HG03280 (cell line): Measurements from ENCODE around the gene SEMA3F.

ENCODE experiments used
- ATAC-seq: cut with Tn5 transposase; IDR thresholded peaks from one replicate; pipeline ENCODE4 v1.9.1; 2021; ENCODE audit warnings: mild to moderate bottlenecking, moderate library complexity; ENCODE audit not compliant: unreplicated experiment

SEMA3F gene

DNA sequence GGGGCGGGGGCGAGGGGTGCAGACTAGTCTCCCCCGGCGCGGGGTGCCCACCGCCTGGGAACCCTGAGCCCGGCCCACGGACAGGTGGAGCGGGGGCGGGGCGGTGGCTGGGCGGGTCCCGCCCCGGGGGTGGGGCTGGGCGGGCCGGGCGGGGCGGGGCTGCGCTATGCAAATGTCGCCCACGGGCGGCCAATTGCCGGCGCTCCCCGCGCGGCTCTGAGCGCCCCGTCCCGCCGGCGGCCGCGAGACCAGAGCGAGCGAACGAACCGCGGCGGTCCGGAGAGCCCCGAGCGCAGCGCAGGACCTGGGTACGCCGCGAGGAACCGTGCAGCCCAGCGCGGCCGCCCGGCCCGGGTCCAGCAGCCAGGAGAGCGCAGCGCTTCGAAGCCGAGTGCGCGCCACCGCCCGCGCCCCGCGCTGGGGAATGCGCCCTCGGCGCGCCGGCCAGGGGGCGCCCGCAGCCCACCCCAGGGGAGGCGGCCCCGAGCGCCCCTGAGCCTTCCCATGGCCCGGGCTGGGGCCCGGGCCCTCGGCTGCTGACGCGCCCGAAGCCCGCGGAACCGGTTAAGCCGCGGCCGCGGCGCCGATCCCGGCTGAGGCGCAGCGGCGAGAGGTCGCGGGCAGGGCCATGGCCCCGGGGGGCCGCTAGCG, at the start of gene SEMA3F:
Gene SEMA3F (plus strand): TSS at position 485 of the 651 bp plus-strand sequence. CDS start 4,299 bp downstream, outside the sequence.
- peak; percentile 71 for ATAC-seq

DNA sequence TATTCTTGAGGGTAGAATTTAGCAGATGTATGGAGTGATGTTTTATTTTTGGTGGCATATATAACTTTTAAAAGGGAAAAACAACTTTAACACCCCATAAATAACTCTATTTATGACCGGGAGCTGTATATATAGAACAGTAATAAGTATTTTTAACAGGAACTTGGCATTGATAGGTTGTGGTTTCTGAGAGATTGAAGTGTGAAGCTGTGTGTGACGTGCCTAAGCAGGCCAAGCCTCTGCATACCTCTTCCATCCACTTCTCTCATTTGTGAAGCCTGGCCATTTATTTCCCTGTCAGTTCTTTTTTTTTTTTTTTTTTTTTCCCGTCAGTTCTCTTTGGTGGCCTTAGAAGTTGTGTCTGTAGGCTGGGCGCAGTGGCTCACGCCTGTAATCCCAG, 43.4 kb upstream of the SEMA3F start:
- ATAC-seq: no peak

GRCh38 chr3:50112462-50112861, 42.7 kb upstream of the SEMA3F start:
- ATAC-seq: no peak

- ATAC-seq: no peak
These were observed 38.0 kb upstream of the SEMA3F start for GRCh38 chr3:50117120-50117519.

DNA sequence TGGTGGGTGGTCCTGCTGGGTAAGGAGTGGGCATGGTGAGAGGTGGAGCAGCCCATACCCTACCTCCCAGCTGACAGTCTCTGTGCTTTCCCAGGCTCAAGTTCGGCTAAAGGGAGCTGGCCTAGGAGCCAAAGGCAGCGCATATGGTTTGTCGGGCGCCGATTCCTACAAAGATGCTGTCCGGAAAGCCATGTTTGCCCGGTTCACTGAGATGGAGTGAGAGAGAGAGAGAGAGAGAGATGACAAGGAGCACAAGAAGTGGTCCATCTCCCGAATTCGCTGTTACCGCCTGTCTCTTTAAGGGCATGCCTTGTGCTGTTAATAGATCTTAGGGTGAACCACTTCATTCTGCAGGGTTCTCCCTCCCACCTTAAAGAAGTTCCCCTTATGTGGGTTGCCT, 36.9 kb upstream of the SEMA3F start:
- no peak for ATAC-seq

GRCh38 chr3:50119786-50120185, 35.3 kb upstream of the SEMA3F start:
- ATAC-seq: no peak

DNA sequence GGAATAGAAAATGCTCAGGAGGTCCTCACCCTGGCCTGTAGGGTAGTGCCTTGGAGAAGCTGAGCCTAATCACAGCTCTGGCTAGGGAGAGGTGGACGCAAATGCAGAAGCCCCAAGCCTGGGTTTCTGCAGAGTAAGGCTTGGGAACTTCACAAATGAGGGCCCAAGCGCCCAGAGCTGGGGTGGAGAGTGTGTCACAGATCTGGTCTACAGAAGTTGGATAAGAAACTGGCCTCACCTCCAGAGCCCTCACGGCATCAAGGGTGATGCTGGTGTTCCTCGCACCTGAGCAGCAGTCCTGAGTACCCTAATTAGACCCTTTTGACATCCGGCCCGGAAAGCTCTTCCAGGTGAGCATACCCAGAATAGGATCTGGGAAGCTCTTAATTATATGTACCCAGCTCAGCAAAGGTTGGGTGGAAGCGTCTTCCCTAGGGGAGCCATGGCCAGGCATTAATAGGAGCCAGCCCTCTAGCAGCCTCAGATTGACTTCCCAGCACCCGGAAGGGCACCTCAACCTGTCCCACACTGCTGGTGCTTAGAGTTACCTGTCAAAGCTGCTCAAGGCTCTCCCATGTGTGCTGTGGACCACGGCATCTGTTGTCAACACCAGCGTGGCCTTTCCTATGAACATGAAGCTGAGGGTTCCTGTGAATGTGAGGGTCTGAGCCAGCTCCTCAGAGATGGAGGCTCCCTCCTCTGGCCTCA, 34.6 kb upstream of the SEMA3F start:
- ATAC-seq: no peak

DNA sequence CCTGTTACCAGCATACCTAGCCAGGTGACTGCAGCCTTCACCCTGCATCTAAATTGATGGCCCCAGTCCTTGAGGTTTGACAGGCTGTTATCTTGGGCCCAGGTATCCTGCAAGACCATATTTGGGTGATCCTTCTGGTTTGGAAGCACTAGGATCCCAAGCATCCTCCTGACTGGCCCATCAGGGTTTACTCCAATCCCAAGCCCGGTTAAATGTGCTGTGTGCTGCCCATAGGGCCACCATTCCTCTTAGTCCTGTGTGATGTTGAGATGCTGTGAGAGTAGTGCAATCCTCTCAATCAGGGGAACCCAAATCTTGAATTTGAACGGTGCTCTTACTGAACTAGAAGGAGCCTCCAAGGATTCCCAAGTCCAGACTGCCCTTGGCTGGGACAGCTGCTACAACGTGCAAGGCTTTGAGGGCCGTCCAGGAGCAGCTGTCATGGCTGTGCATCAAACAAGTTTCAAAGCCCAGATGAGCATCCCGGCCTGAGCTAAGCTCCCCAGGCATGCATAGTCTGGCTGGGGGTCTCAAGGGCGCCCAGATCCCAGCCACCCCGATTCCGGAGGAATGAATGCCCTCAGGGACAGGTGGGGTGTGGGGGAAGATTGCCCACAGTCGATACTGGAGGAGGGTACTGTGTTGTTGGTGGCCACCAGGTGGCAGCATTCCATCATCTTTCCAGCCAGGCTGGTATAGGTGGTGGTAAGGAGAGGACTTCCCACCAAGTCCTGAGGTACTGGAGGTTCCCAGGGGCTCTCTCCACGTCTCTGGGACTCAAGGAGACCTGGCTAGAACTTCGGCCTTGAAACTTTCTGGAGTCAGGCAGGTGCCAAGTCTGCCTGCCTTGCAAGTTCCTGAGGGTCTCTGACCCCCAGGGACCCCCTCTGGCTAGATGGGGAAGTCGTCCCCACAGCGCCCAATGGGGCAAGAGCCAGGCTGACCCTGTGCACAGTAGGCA, 33.8 kb upstream of the SEMA3F start:
- ATAC-seq: peak; percentile 64

DNA sequence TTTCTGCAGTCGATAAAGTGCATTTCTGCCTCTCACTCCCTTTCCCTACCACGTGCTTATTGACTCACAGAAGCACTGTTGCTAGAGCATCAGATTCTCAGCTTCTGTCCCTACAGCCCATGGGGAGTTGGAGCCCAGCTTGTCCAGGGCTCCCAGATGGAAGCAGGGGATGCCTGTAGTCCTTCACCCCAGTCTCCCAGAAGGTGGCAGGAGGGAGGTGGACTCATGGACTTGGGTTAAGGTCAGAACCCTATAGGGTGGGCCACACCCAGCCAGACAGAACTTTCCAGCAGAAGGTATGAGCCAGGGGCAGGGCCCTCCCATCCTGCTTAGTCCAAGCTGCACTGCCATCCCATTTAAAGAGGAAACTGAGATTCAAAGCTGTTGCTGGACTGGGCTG, 33.1 kb upstream of the SEMA3F start:
- ATAC-seq: no peak

GRCh38 chr3:50122661-50123391, 32.3 kb upstream of the SEMA3F start:
- no peak for ATAC-seq

DNA sequence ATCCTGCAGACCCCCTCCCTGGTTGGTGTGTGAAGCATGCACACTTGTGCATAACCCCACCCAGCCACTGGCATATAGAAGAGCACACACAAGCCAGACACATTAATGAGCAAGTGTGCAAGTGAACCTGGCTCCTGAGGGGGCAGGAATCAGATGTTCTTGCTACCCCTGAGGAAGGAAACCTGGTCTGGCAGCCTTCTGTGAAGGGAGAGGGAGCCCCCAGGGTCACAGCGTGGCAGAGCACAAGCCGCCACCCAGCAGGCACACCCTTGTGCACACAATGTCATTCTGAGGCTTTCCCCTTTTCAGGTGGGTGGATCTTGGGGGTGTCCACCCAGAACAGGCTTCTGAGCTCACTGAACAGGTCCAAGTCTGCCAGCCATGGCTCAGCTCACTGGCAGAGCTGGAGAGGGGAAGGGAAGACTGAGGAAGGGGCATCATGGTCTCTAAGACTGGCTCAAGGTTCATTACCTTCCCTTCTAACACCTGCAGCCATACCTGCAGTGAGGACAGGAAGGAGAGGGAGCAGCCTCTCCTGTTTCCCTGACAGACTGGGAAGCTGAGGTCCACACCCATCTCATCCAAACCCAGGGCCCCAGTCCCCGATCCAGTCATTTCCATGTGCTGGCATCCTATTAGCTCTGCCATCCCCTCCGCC, 31.6 kb upstream of the SEMA3F start:
- no peak for ATAC-seq

GRCh38 chr3:50124052-50124799, 30.9 kb upstream of the SEMA3F start:
- no peak for ATAC-seq

- ATAC-seq: no peak
These were observed 30.3 kb upstream of the SEMA3F start for GRCh38 chr3:50124800-50125178.

DNA sequence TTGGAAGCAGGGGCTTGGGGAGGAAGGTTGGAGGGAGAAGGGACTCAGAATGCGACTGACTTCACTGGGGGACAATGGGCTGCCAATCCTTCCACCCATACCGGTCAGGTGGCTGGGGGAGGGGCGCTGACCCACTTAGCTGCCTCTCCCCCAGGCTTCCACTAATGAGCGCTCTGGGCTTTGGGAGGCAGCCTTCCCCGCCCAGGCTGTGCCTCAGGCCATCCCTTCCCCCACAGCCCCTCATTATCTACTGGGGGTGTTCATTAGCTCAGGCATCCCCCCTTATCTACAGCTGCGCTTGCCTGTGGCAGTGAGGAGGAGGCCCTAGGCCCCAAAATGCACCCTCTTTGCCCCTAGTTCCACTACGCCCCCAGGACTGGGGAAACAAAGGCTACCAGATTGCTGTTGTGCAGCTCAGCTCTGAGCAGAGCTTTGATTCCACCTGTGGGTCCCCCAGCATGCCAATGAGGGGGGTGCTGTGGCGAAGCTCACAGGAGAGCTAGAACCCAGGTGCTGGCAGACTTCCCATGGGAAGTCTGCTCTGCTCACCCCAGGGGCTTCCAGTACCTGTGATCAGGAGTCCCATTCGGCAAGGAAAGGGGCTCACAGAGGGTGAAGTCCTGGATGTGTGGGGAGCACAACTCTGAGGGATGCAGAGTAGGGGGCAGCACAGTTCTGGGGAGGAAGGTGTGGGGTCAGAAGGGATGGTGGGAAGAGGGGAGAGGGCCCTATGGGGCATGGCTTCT, 29.4 kb upstream of the SEMA3F start:
- no peak for ATAC-seq

DNA sequence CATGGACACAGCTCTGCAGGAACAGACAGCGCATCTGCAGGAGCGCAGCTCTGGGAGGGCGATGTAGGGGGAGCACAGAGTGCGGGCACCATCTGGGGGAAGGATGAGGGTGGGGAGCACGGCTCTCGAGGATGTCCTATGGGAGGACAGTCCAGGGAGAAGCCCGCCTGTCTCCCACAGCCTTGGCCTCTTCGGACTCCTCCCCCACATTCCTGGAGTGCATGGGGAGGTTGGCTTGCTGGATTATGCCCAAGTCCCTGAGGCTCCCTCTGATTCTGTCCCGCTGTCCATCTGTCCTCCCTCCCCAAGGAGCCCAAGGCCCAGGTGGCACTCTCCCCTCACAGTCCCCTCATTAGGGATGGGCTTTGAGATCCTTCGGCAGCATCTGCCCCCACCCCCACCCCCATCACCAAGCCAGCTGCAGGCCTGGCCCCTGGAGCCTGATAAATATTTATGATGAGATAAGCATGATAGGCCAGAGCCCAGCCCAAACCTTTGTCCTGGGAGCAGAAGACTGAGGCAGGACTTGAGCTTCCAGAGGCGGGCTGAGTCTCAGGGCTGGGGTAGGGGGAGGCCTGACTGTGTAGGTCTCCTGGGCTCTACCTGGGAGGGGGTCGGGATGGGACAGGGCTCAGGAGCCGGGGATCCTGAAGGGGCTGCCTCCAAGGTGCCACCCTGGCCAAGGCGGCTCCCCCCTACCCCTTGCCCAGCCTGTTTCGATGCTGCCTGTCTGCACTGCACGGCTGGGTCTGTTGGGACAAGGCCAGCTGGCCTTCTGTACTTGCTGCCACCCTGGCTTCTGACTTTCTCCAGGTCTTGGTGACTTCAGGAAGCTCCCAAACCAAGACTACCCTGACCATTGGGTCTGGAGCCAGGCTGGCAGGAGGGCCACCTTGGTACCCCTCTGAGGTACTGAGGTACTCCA, 28.6 kb upstream of the SEMA3F start:
- no peak for ATAC-seq

GRCh38 chr3:50127251-50127691, 27.9 kb upstream of the SEMA3F start:
- no peak for ATAC-seq

- no peak for ATAC-seq
These were observed 27.1 kb upstream of the SEMA3F start for GRCh38 chr3:50128001-50128400.

DNA sequence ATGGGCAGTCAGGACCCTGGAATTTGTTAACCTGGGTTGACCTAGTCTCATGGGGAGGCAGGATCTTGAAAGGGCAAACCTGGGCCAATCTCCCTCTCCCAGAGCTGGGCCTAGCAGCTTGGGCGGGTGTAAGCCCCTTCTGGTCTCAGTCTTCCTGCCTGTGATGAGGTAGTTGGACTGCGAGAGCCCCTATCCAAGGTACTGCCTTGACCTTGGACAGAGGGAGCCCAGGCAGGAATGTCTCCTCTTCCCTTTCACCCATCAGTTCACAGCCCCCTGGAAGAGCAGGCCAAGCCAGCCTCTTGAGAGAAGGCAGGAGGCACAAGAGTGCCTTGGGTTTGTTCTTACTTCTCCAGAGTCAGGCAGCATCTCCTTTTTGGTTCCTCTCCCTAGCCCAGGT, 24.7 kb upstream of the SEMA3F start:
- no peak for ATAC-seq
